Stimulated activated CD8-positive, alpha-beta memory T cell treated with anti-CD3 and anti-CD28 coated beads, Interleukin-12 subunit alpha, Interleukin-12 subunit beta, amount 100 ng/mL, for 4 hours (primary cell): Measurements from ENCODE around the gene B4GALT3.

Experiments used
- DNase-seq: peaks from one replicate; pipeline ENCODE4 v3.0.0-alpha.2; 2020; ENCODE audit warnings: low read depth

B4GALT3 gene

GRCh38 chr1:161127649-161128048 lies 49.7 kb downstream of the B4GALT3 start:
- no peak for DNase-seq

- no peak for DNase-seq
Observed at GRCh38 chr1:161122967-161123366, 54.3 kb downstream of the B4GALT3 start.

- no peak for DNase-seq
Observed at GRCh38 chr1:161121834-161122233, 55.5 kb downstream of the B4GALT3 start.
